ENCODE results near the gene SEC14L6. TPM values are rescaled to one million over a fixed set of nuclear protein-coding genes. Genes with fewer than 3 reads are reported as not detected.

Gene SEC14L6
- total RNA-seq, 3 donors from 2014 or later (not counting 1 experiment from before 2014, with no cell fraction given) = 0.18 to 0.23 TPM; not detected in 1

GRCh38 chr22:30502911-30503310, 43.6 kb downstream of the SEC14L6 start:
- no peak for ATAC-seq
- Histone ChIP-seq H3K27me3 (ENCODE audit: control insufficient read depth, insufficient read depth, low read length) (peaks cover 14% of the 10 kb centered on the region), H3K9me3 (ENCODE audit: control insufficient read depth, insufficient read depth, low read length) (no peaks in the 10 kb centered on the region), H3K36me3 (ENCODE audit: control insufficient read depth, insufficient read depth, low read length) (no peaks in the 10 kb centered on the region), H3K27ac (ENCODE audit: low read length) (no peak overlapping the region), H3K4me3 (ENCODE audit: low read length) (no peak overlapping the region), H3K4me1 (ENCODE audit: control insufficient read depth, insufficient read depth, low read length) (no peaks in the 10 kb centered on the region)
- intact Hi-C loops (cut with micrococcal nuclease) = no loop called here
- Mint-ChIP-seq H3K36me3 (no peaks in the 10 kb centered on the region), H3K27ac (no peak overlapping the region), H3K4me3 (no peak overlapping the region), H3K4me1 (no peaks in the 10 kb centered on the region), H3K27me3 (ENCODE audit: low read depth in 2 of 2) (peaks cover 18 to 26% of the 10 kb centered on the region in 2 donors), H3K9me3 (no peaks in the 10 kb centered on the region)
- TF ChIP-seq CTCF (IDR thresholded peaks at IDR 0.05) = no peak
- 69% methylated on average over 3 of the region's 3 CpGs for WGBS (ENCODE audit: insufficient coverage)
- no peak for DNase-seq

DNA sequence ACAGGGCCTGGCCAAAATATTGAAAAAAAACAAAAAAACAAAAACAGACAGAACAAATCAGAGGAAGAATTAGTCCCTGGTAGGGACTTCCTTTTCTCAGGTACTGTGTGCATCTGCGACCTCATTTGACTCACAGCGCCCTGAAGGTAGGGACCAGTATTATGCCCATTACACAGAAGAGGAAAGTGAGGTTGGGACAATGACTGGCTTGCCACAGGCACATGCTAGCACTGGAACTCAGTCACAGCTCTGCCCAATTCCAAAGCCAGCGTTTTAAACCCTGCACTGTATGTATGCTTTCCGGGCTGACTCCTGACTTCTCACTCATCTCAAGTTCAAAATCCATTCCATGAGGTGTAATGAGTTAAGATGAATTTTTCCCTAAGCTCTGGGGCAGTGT, 44.4 kb downstream of the SEC14L6 start:
- Mint-ChIP-seq H3K27ac (no peak overlapping the region), H3K4me1 (no peaks in the 10 kb centered on the region), H3K36me3 (no peaks in the 10 kb centered on the region), H3K4me3 (no peak overlapping the region), H3K27me3 (ENCODE audit: low read depth in 2 of 2) (peaks cover 18 to 26% of the 10 kb centered on the region in 2 donors), H3K9me3 (no peaks in the 10 kb centered on the region)
- Histone ChIP-seq H3K27ac (ENCODE audit: low read length) (no peak overlapping the region), H3K27me3 (ENCODE audit: control insufficient read depth, insufficient read depth, low read length) (peaks cover 14% of the 10 kb centered on the region), H3K4me3 (ENCODE audit: low read length) (no peak overlapping the region), H3K36me3 (ENCODE audit: control insufficient read depth, insufficient read depth, low read length) (no peaks in the 10 kb centered on the region), H3K4me1 (ENCODE audit: control insufficient read depth, insufficient read depth, low read length) (no peaks in the 10 kb centered on the region), H3K9me3 (ENCODE audit: control insufficient read depth, insufficient read depth, low read length) (no peaks in the 10 kb centered on the region)
- 76% methylated on average over 4 of the region's 4 CpGs for WGBS (ENCODE audit: insufficient coverage)
- no peak for TF ChIP-seq CTCF (IDR thresholded peaks at IDR 0.05)
- DNase-seq (no peak), ATAC-seq (no peak)
- intact Hi-C loops (cut with micrococcal nuclease) = no loop called here

- Mint-ChIP-seq H3K27me3 (ENCODE audit: low read depth in 2 of 2) (peaks cover 12 to 17% of the 10 kb centered on the region in 2 donors), H3K36me3 (no peaks in the 10 kb centered on the region), H3K4me3 (no peak overlapping the region), H3K9me3 (no peaks in the 10 kb centered on the region), H3K4me1 (no peaks in the 10 kb centered on the region), H3K27ac (no peak overlapping the region)
- H3K4me1 ChIP-seq (ENCODE audit: control insufficient read depth, insufficient read depth, low read length) = no peaks in the 10 kb centered on the region
- WGBS (ENCODE audit: insufficient coverage) = 89% methylated on average over 4 of the region's 6 CpGs
- H3K27ac ChIP-seq (ENCODE audit: low read length) = no peak overlapping the region
- ATAC-seq = no peak
- DNase-seq = no peak
- TF ChIP-seq CTCF (IDR thresholded peaks at IDR 0.05) = no peak
- H3K4me3 ChIP-seq (ENCODE audit: low read length) = no peak overlapping the region
- intact Hi-C loops (cut with micrococcal nuclease) = no loop called here
- H3K9me3 ChIP-seq (ENCODE audit: control insufficient read depth, insufficient read depth, low read length) = no peaks in the 10 kb centered on the region
- no peaks in the 10 kb centered on the region for H3K36me3 ChIP-seq (ENCODE audit: control insufficient read depth, insufficient read depth, low read length)
- peaks cover 10% of the 10 kb centered on the region for H3K27me3 ChIP-seq (ENCODE audit: control insufficient read depth, insufficient read depth, low read length)
Observed at GRCh38 chr22:30500628-30501027, 45.9 kb downstream of the SEC14L6 start.

DNA sequence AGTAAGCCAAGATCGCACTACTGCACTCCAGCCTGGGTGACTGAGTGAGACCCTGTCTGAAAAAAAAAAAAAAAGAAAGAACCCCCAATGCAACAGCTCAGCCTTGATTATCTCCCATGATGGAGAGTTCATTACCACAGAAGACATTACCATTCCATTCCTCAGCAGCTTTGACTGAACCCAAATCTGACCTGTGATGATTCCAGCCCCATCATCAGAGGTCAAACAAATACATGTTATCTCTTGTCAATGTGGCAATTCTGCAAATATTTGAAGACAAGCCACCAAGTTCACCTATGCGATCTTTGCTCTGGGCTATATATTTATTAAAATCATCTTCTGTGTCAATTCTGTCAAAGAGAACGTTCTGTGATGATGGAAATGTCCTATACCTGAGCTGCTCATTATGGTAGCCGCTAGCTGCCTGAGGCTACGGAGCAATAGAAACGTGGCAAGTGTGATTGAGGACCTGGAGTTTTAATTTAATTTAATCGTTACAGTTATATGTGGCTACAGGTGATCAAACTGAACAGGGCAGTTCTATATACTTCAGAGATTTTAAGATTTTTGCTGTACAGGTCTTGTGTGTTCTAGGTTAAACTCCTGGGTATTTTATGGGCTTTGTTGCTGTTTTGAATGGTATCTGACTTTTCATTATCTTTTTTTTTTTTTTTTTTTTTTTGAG, 48.9 kb downstream of the SEC14L6 start:
- Mint-ChIP-seq H3K4me3 (no peak overlapping the region), H3K4me1 (no peaks in the 10 kb centered on the region), H3K27me3 (ENCODE audit: low read depth in 2 of 2) (peaks cover 4 to 6% of the 10 kb centered on the region in 2 donors), H3K9me3 (no peaks in the 10 kb centered on the region), H3K36me3 (no peaks in the 10 kb centered on the region), H3K27ac (no peak overlapping the region)
- H3K27ac ChIP-seq (ENCODE audit: low read length) = no peak overlapping the region
- WGBS (ENCODE audit: insufficient coverage) = 89% methylated on average over 7 of the region's 7 CpGs
- H3K4me1 ChIP-seq (ENCODE audit: control insufficient read depth, insufficient read depth, low read length) = no peaks in the 10 kb centered on the region
- TF ChIP-seq CTCF (IDR thresholded peaks at IDR 0.05) = no peak
- H3K27me3 ChIP-seq (ENCODE audit: control insufficient read depth, insufficient read depth, low read length) = no peaks in the 10 kb centered on the region
- H3K9me3 ChIP-seq (ENCODE audit: control insufficient read depth, insufficient read depth, low read length) = no peaks in the 10 kb centered on the region
- DNase-seq (no peak), ATAC-seq (no peak)
- no peak overlapping the region for H3K4me3 ChIP-seq (ENCODE audit: low read length)
- no peaks in the 10 kb centered on the region for H3K36me3 ChIP-seq (ENCODE audit: control insufficient read depth, insufficient read depth, low read length)
- intact Hi-C loops (cut with micrococcal nuclease) = no loop called here

Data from natural killer cell (primary cell).